ENCODE measurements around the gene PPEF1. TPM values are rescaled to one million over a fixed set of nuclear protein-coding genes. Genes with fewer than 3 reads are reported as not detected.
A peak's percentile ranks its signal among the peaks of the same experiment; 100 is the strongest.

The PPEF1 gene
- total and polyA plus RNA-seq, 4 donors = 0.23 to 0.75 TPM; not detected in 2

- Histone ChIP-seq H3K36me3 (ENCODE audit: control insufficient read depth in 1 of 2, insufficient read depth in 2 of 2, low read length in 1 of 2) (no peaks in the 10 kb centered on the region), H3K4me1 (ENCODE audit: control insufficient read depth in 1 of 2, insufficient read depth in 2 of 2, low read length in 2 of 2) (peaks cover 0 to 2% of the 10 kb centered on the region in 2 donors), H3K27me3 (ENCODE audit: control insufficient read depth in 1 of 2, insufficient read depth in 2 of 2, low read length in 1 of 2) (no peaks in the 10 kb centered on the region), H3K9me3 (ENCODE audit: control insufficient read depth, low read length) (no peaks in the 10 kb centered on the region), H3K27ac (ENCODE audit: low read depth in 1 of 2, low read length in 2 of 2) (no peak overlapping the region), H3K4me3 (ENCODE audit: low read length in 2 of 2) (no peak overlapping the region)
- ATAC-seq (ENCODE audit: low FRiP score) (no peak), DNase-seq (no peak)
- intact Hi-C loops (cut with DNase I) = no loop called here
- 78 to 84% methylated on average over 12 of the region's 12 CpGs for WGBS, 2 donors
These were observed 8.5 kb upstream of the PPEF1 start for GRCh38 chrX:18698737-18699650.

- Histone ChIP-seq H3K27me3 (ENCODE audit: control insufficient read depth in 1 of 2, insufficient read depth in 2 of 2, low read length in 1 of 2) (no peaks in the 10 kb centered on the region), H3K4me3 (ENCODE audit: low read length in 2 of 2) (no peak overlapping the region), H3K9me3 (ENCODE audit: control insufficient read depth, low read length) (no peaks in the 10 kb centered on the region), H3K27ac (ENCODE audit: low read depth in 1 of 2, low read length in 2 of 2) (no peak overlapping the region), H3K4me1 (ENCODE audit: control insufficient read depth in 1 of 2, insufficient read depth in 2 of 2, low read length in 2 of 2) (peaks cover 0 to 2% of the 10 kb centered on the region in 2 donors), H3K36me3 (ENCODE audit: control insufficient read depth in 1 of 2, insufficient read depth in 2 of 2, low read length in 1 of 2) (no peaks in the 10 kb centered on the region)
- intact Hi-C loops (cut with DNase I) = no loop called here
- DNase-seq (peak in 1 of 2 donors; percentile 54), ATAC-seq (ENCODE audit: low FRiP score) (no peak)
- whole genome bisulfite sequencing, 2 donors = 63 to 70% methylated on average over 5 of the region's 5 CpGs
These were observed 5.7 kb upstream of the PPEF1 start for GRCh38 chrX:18701621-18702361.

GRCh38 chrX:18702362-18703195 lies 4.9 kb upstream of the PPEF1 start:
- no peaks in the 10 kb centered on the region for H3K9me3 ChIP-seq (ENCODE audit: control insufficient read depth, low read length)
- no peaks in the 10 kb centered on the region for H3K36me3 ChIP-seq (ENCODE audit: control insufficient read depth in 1 of 2, insufficient read depth in 2 of 2, low read length in 1 of 2)
- WGBS, 2 donors = 43 to 55% methylated on average over 12 of the region's 12 CpGs
- H3K27ac ChIP-seq (ENCODE audit: low read depth in 1 of 2, low read length in 2 of 2) = no peak overlapping the region
- intact Hi-C loops (cut with DNase I) = no loop called here
- no peak for ATAC-seq (ENCODE audit: low FRiP score)
- H3K4me1 ChIP-seq (ENCODE audit: control insufficient read depth in 1 of 2, insufficient read depth in 2 of 2, low read length in 2 of 2) = peaks cover 0 to 2% of the 10 kb centered on the region in 2 donors
- H3K27me3 ChIP-seq (ENCODE audit: control insufficient read depth in 1 of 2, insufficient read depth in 2 of 2, low read length in 1 of 2) = no peaks in the 10 kb centered on the region
- no peak overlapping the region for H3K4me3 ChIP-seq (ENCODE audit: low read length in 2 of 2)
- no peak for DNase-seq

GRCh38 chrX:18709833-18710232 lies 2.4 kb downstream of the PPEF1 start:
- intact Hi-C loops (cut with DNase I) = no loop called here
- WGBS, 2 donors = 90% methylated on average over 3 of the region's 3 CpGs
- DNase-seq = no peak

GRCh38 chrX:18714910-18715309 lies 7.5 kb downstream of the PPEF1 start:
- intact Hi-C loops (cut with DNase I) = no loop called here
- Histone ChIP-seq H3K9me3 (ENCODE audit: control insufficient read depth, low read length) (no peaks in the 10 kb centered on the region), H3K4me1 (ENCODE audit: control insufficient read depth in 1 of 2, insufficient read depth in 2 of 2, low read length in 2 of 2) (no peaks in the 10 kb centered on the region), H3K27me3 (ENCODE audit: control insufficient read depth in 1 of 2, insufficient read depth in 2 of 2, low read length in 1 of 2) (no peaks in the 10 kb centered on the region), H3K36me3 (ENCODE audit: control insufficient read depth in 1 of 2, insufficient read depth in 2 of 2, low read length in 1 of 2) (no peaks in the 10 kb centered on the region), H3K4me3 (ENCODE audit: low read length in 2 of 2) (no peak overlapping the region), H3K27ac (ENCODE audit: low read depth in 1 of 2, low read length in 2 of 2) (no peak overlapping the region)
- DNase-seq = no peak
- WGBS, 2 donors = 87 to 95% methylated on average over 9 of the region's 9 CpGs
- ATAC-seq (ENCODE audit: low FRiP score) = no peak

More at GRCh38 chrX:18709833-18710232, 2.4 kb downstream of the PPEF1 start:
- Histone ChIP-seq H3K27ac (ENCODE audit: low read depth in 1 of 2, low read length in 2 of 2) (no peak overlapping the region), H3K4me3 (ENCODE audit: low read length in 2 of 2) (no peak overlapping the region), H3K36me3 (ENCODE audit: control insufficient read depth in 1 of 2, insufficient read depth in 2 of 2, low read length in 1 of 2) (no peaks in the 10 kb centered on the region), H3K4me1 (ENCODE audit: control insufficient read depth in 1 of 2, insufficient read depth in 2 of 2, low read length in 2 of 2) (no peaks in the 10 kb centered on the region), H3K9me3 (ENCODE audit: control insufficient read depth, low read length) (no peaks in the 10 kb centered on the region), H3K27me3 (ENCODE audit: control insufficient read depth in 1 of 2, insufficient read depth in 2 of 2, low read length in 1 of 2) (no peaks in the 10 kb centered on the region)
- ATAC-seq (ENCODE audit: low FRiP score) = no peak

GRCh38 chrX:18719852-18720251 lies 12.4 kb downstream of the PPEF1 start:
- WGBS, 2 donors = 63 to 90% methylated on average over 4 of the region's 4 CpGs
- no peak for DNase-seq
- ATAC-seq (ENCODE audit: low FRiP score) = no peak
- Histone ChIP-seq H3K27me3 (ENCODE audit: control insufficient read depth in 1 of 2, insufficient read depth in 2 of 2, low read length in 1 of 2) (no peaks in the 10 kb centered on the region), H3K4me1 (ENCODE audit: control insufficient read depth in 1 of 2, insufficient read depth in 2 of 2, low read length in 2 of 2) (no peaks in the 10 kb centered on the region), H3K4me3 (ENCODE audit: low read length in 2 of 2) (no peak overlapping the region), H3K27ac (ENCODE audit: low read depth in 1 of 2, low read length in 2 of 2) (no peak overlapping the region), H3K36me3 (ENCODE audit: control insufficient read depth in 1 of 2, insufficient read depth in 2 of 2, low read length in 1 of 2) (no peaks in the 10 kb centered on the region), H3K9me3 (ENCODE audit: control insufficient read depth, low read length) (no peaks in the 10 kb centered on the region)
- intact Hi-C loops (cut with DNase I) = no loop called here

GRCh38 chrX:18721683-18722499 lies 14.4 kb downstream of the PPEF1 start:
- Histone ChIP-seq H3K27me3 (ENCODE audit: control insufficient read depth in 1 of 2, insufficient read depth in 2 of 2, low read length in 1 of 2) (no peaks in the 10 kb centered on the region), H3K9me3 (ENCODE audit: control insufficient read depth, low read length) (no peaks in the 10 kb centered on the region), H3K27ac (ENCODE audit: low read depth in 1 of 2, low read length in 2 of 2) (peak overlapping the region in 1 of 2 donors; percentile 75), H3K4me1 (ENCODE audit: control insufficient read depth in 1 of 2, insufficient read depth in 2 of 2, low read length in 2 of 2) (no peaks in the 10 kb centered on the region), H3K36me3 (ENCODE audit: control insufficient read depth in 1 of 2, insufficient read depth in 2 of 2, low read length in 1 of 2) (no peaks in the 10 kb centered on the region), H3K4me3 (ENCODE audit: low read length in 2 of 2) (no peak overlapping the region)
- WGBS, 2 donors = 48 to 60% methylated on average over 8 of the region's 8 CpGs
- no peak for DNase-seq
- intact Hi-C loops (cut with DNase I) = no loop called here
- no peak for ATAC-seq (ENCODE audit: low FRiP score)

All from aorta (tissue), 5 donors.